HG03432 (cell line): Measurements from ENCODE around the gene FAM193B.
"Not testable (repeated sequence)": the region's sequence is repeated elsewhere in the genome, so short reads cannot be mapped to it uniquely, and the experiment has no call there.

Experiments used
- ATAC-seq: cut with Tn5 transposase; IDR thresholded peaks from one replicate; pipeline ENCODE4 v1.9.1; 2021; ENCODE audit warnings: mild to moderate bottlenecking, moderate library complexity; ENCODE audit not compliant: unreplicated experiment

Gene FAM193B

GRCh38 chr5:177490311-177490991 lies 63.9 kb downstream of the FAM193B start:
- ATAC-seq: no peak

GRCh38 chr5:177489119-177489716 lies 65.1 kb downstream of the FAM193B start:
- no peak for ATAC-seq

GRCh38 chr5:177487975-177488374 lies 66.4 kb downstream of the FAM193B start:
- no peak for ATAC-seq

GRCh38 chr5:177487144-177487543 lies 67.2 kb downstream of the FAM193B start:
- no peak for ATAC-seq

GRCh38 chr5:177486256-177486655 lies 68.1 kb downstream of the FAM193B start:
- no peak for ATAC-seq

GRCh38 chr5:177485753-177486152 lies 68.6 kb downstream of the FAM193B start:
- ATAC-seq: not testable (repeated sequence)

- ATAC-seq: no peak
These were observed 69.3 kb downstream of the FAM193B start for GRCh38 chr5:177484902-177485549.

GRCh38 chr5:177483994-177484901 lies 70.1 kb downstream of the FAM193B start:
- no peak for ATAC-seq

GRCh38 chr5:177483042-177483441 lies 71.3 kb downstream of the FAM193B start:
- no peak for ATAC-seq

GRCh38 chr5:177482359-177482795 lies 72.0 kb downstream of the FAM193B start:
- ATAC-seq: no peak

- no peak for ATAC-seq
These were observed 74.6 kb downstream of the FAM193B start for GRCh38 chr5:177479774-177480173.

- ATAC-seq: no peak
These were observed 75.4 kb downstream of the FAM193B start for GRCh38 chr5:177478711-177479646.

GRCh38 chr5:177477701-177478477 lies 76.5 kb downstream of the FAM193B start:
- ATAC-seq: no peak

GRCh38 chr5:177476531-177477233 lies 77.7 kb downstream of the FAM193B start:
- ATAC-seq: no peak

- ATAC-seq: no peak
These were observed 78.6 kb downstream of the FAM193B start for GRCh38 chr5:177475563-177476427.

- ATAC-seq: no peak
These were observed 79.4 kb downstream of the FAM193B start for GRCh38 chr5:177474846-177475562.

GRCh38 chr5:177474002-177474476 lies 80.3 kb downstream of the FAM193B start:
- no peak for ATAC-seq
